ENCODE results near the gene PLCZ1. TPM values are rescaled to one million over a fixed set of nuclear protein-coding genes. Genes with fewer than 3 reads are reported as not detected.
A peak's percentile ranks its signal among the peaks of the same experiment; 100 is the strongest.
"Not testable (repeated sequence)": the region's sequence is repeated elsewhere in the genome, so short reads cannot be mapped to it uniquely, and the experiment has no call there.

Gene PLCZ1
- total RNA-seq (2014; rRNA removed; shearing (Covaris generic)) = not detected in 2 replicates

GRCh38 chr12:18737819-18738218, at the start of gene PLCZ1, which contains the start of gene CAPZA3:
PLCZ1 (minus strand) TSS chr12:18738012; CDS start chr12:18737371, 641 bp downstream.
CAPZA3 (plus strand) TSS chr12:18738119; CDS start chr12:18738269, 150 bp downstream.
- no peak for DNase-seq (ENCODE audit: low spot score)

- not testable (repeated sequence) for DNase-seq (ENCODE audit: low spot score)
Observed at GRCh38 chr12:18785465-18785864, 47.7 kb upstream of the PLCZ1 start.

- no peak for DNase-seq (ENCODE audit: low spot score)
Observed at GRCh38 chr12:18782827-18783226, 45.0 kb upstream of the PLCZ1 start.

GRCh38 chr12:18766479-18766878, 28.7 kb upstream of the PLCZ1 start:
- not testable (repeated sequence) for DNase-seq (ENCODE audit: low spot score)

GRCh38 chr12:18755341-18755740, 17.5 kb upstream of the PLCZ1 start:
- no peak for DNase-seq (ENCODE audit: low spot score)

- no peak for DNase-seq (ENCODE audit: low spot score)
Observed at GRCh38 chr12:18754124-18754707, 16.4 kb upstream of the PLCZ1 start.

GRCh38 chr12:18753481-18754123, 15.8 kb upstream of the PLCZ1 start:
- no peak for DNase-seq (ENCODE audit: low spot score)

GRCh38 chr12:18752947-18753346, 15.1 kb upstream of the PLCZ1 start:
- DNase-seq (ENCODE audit: low spot score) = no peak

- DNase-seq (ENCODE audit: low spot score) = no peak
Observed at GRCh38 chr12:18752280-18752920, 14.6 kb upstream of the PLCZ1 start.

- no peak for DNase-seq (ENCODE audit: low spot score)
Observed at GRCh38 chr12:18751866-18752265, 14.1 kb upstream of the PLCZ1 start.

- no peak for DNase-seq (ENCODE audit: low spot score)
Observed at GRCh38 chr12:18750085-18750484, 12.3 kb upstream of the PLCZ1 start.

- no peak for DNase-seq (ENCODE audit: low spot score)
Observed at GRCh38 chr12:18749386-18749957, 11.7 kb upstream of the PLCZ1 start.

GRCh38 chr12:18747895-18748294, 10.1 kb upstream of the PLCZ1 start:
- no peak for DNase-seq (ENCODE audit: low spot score)

- DNase-seq (ENCODE audit: low spot score) = no peak
Observed at GRCh38 chr12:18731156-18731555, 6.7 kb downstream of the PLCZ1 start.

GRCh38 chr12:18723752-18724151, 14.1 kb downstream of the PLCZ1 start:
- peak; percentile 66 for DNase-seq (ENCODE audit: low spot score)

- no peak for DNase-seq (ENCODE audit: low spot score)
Observed at GRCh38 chr12:18721452-18721851, 16.4 kb downstream of the PLCZ1 start.

GRCh38 chr12:18720690-18721089, 17.1 kb downstream of the PLCZ1 start:
- DNase-seq (ENCODE audit: low spot score) = no peak

GRCh38 chr12:18719922-18720510, 17.8 kb downstream of the PLCZ1 start:
- no peak for DNase-seq (ENCODE audit: low spot score)

GRCh38 chr12:18718462-18718861, 19.4 kb downstream of the PLCZ1 start:
- no peak for DNase-seq (ENCODE audit: low spot score)

- DNase-seq (ENCODE audit: low spot score) = no peak
Observed at GRCh38 chr12:18716236-18716635, 21.6 kb downstream of the PLCZ1 start.

GRCh38 chr12:18706798-18707197, 31.0 kb downstream of the PLCZ1 start:
- no peak for DNase-seq (ENCODE audit: low spot score)

- DNase-seq (ENCODE audit: low spot score) = no peak
Observed at GRCh38 chr12:18703911-18704310, 33.9 kb downstream of the PLCZ1 start.
